ENCODE measurements around the gene DNAJB12. TPM values are rescaled to one million over a fixed set of nuclear protein-coding genes. Genes with fewer than 3 reads are reported as not detected.
"Not testable (repeated sequence)": the region's sequence is repeated elsewhere in the genome, so short reads cannot be mapped to it uniquely, and the experiment has no call there.

The DNAJB12 gene
- total RNA-seq, 2 experiments from 2014 or later, result 26.4 to 29.7 TPM

DNA sequence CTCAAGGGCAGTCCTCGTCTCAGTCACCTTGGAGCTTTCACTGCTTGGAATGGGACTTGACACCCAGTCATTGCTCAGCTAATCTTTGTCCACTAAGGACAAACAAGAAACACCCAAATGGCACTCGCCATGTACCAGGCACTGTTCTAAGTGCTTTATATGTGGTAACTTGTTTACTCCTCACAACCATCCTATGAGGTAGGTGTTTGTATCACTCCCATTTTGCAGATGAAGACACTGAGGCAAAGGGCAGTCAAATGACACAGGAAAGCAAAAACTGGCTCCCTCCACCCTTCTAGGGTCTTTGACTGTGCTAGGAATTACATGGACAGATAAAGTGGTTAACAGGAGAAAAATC, 24.7 kb downstream of the DNAJB12 start:
- ATAC-seq (no peak), DNase-seq (no peak)
- Mint-ChIP-seq H3K4me1 (ENCODE audit: low read depth) (peaks cover 85% of the 10 kb centered on the region), H3K9me3 (ENCODE audit: insufficient read depth) (no peaks in the 10 kb centered on the region), H3K36me3 (ENCODE audit: low read depth) (peaks cover 41% of the 10 kb centered on the region), H3K27ac (peak overlapping the region; percentile 91), H3K4me3 (peak overlapping the region; percentile 64), H3K27me3 (ENCODE audit: low read depth) (no peaks in the 10 kb centered on the region)
- ChIA-PET POLR2A (interaction anchor here (1.0 to 10.4 kb wide), 5 partner anchors 33 to 242 kb away, joined by 3 to 119 read pairs (median 4); partner anchors contain the start of genes DDIT4 and SPOCK2), CTCF (interaction anchor here (0.7 to 5.2 kb wide), 7 partner anchors 11 to 204 kb away, joined by 3 to 106 read pairs (median 5); partner anchors contain the start of gene DDIT4)

DNA sequence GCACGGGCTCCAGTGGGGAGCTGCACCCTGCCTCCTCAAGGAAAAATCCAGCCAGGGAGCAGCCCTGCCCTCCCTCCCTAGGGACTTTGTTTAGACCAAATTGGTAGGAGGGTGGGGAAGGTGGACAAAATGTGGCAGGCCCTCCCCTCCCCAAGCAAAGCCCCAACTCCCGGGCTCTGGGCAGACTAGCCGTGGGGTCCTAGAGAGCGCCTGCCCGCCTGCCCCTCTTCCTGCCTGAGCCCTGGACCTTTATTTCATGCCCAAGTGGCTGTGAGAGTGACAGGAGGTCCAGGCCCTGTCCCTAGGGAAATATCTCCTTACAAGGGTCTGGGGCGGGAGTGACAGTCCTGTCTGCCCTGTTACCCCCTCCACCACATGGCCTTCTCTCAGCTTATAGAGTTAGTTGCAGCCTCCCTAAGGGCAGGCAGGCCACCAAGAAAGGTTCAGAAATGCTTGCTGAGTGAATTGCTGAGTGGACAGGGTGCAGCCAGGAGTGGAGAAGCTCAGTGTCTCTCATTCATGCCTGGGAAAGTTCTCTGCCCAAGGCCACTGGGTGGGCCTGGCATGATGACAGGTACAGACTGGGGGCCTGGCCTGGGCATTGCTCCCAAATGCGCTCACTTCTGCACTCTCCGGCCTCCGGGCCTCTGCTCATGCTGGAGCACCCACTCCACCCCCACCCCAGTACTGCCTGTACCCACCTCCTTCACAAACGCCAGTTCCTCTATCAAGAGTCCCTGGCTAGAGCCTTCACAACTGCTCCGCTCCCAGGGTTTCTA, 25.2 kb downstream of the DNAJB12 start:
- H3K27me3 Mint-ChIP-seq (ENCODE audit: low read depth), result no peaks in the 10 kb centered on the region
- peak overlapping the region; percentile 99 for H3K27ac Mint-ChIP-seq
- peak overlapping the region; percentile 64 for H3K4me3 Mint-ChIP-seq
- H3K4me1 Mint-ChIP-seq (ENCODE audit: low read depth), result peaks cover 85% of the 10 kb centered on the region
- H3K9me3 Mint-ChIP-seq (ENCODE audit: insufficient read depth), result peaks cover 3% of the 10 kb centered on the region
- POLR2A ChIA-PET, result interaction anchor here (1.0 to 10.4 kb wide), 6 partner anchors 9 to 241 kb away, joined by 3 to 119 read pairs (median 5); partner anchors contain the start of genes DDIT4 and SPOCK2
- ATAC-seq, result no peak
- CTCF ChIA-PET, result interaction anchor here (1.0 to 5.2 kb wide), 7 partner anchors 9 to 204 kb away, joined by 3 to 106 read pairs (median 5); partner anchors contain the start of gene DDIT4
- DNase-seq, result peak; percentile 35
- peaks cover 40% of the 10 kb centered on the region for H3K36me3 Mint-ChIP-seq (ENCODE audit: low read depth)

DNA sequence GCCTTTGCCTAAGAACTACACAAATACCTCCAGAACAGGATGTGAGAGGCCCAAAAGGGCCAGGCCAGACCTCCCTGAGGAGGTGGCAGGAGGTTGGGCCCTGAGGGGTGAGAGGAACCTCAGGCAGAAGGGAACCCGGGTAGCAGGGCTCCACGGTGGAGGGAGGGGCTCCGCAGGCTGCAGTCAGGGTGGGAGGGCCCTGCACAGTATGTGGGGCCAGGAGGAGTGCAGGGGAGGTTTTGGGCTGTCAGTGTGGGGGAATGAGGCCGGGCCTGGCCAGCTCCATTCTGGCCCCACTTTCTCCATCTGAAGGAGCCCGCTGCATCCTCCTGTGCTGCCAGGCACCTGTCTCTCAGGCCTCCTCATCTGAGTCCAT, 25.9 kb downstream of the DNAJB12 start:
- Mint-ChIP-seq H3K27me3 (ENCODE audit: low read depth) (no peaks in the 10 kb centered on the region), H3K4me1 (ENCODE audit: low read depth) (peaks cover 84% of the 10 kb centered on the region), H3K9me3 (ENCODE audit: insufficient read depth) (peaks cover 3% of the 10 kb centered on the region), H3K4me3 (peak overlapping the region; percentile 97), H3K27ac (peak overlapping the region; percentile 99), H3K36me3 (ENCODE audit: low read depth) (peaks cover 35% of the 10 kb centered on the region)
- peak; percentile 72 for DNase-seq
- POLR2A ChIA-PET, result interaction anchor here (1.2 to 10.4 kb wide), 6 partner anchors 8 to 241 kb away, joined by 4 to 119 read pairs (median 14); partner anchors contain the start of genes DDIT4 and SPOCK2
- ATAC-seq, result peak; percentile 21
- CTCF ChIA-PET, result interaction anchor here (1.0 to 5.2 kb wide), 9 partner anchors 8 to 203 kb away, joined by 3 to 106 read pairs (median 6); partner anchors contain the start of gene DDIT4

DNA sequence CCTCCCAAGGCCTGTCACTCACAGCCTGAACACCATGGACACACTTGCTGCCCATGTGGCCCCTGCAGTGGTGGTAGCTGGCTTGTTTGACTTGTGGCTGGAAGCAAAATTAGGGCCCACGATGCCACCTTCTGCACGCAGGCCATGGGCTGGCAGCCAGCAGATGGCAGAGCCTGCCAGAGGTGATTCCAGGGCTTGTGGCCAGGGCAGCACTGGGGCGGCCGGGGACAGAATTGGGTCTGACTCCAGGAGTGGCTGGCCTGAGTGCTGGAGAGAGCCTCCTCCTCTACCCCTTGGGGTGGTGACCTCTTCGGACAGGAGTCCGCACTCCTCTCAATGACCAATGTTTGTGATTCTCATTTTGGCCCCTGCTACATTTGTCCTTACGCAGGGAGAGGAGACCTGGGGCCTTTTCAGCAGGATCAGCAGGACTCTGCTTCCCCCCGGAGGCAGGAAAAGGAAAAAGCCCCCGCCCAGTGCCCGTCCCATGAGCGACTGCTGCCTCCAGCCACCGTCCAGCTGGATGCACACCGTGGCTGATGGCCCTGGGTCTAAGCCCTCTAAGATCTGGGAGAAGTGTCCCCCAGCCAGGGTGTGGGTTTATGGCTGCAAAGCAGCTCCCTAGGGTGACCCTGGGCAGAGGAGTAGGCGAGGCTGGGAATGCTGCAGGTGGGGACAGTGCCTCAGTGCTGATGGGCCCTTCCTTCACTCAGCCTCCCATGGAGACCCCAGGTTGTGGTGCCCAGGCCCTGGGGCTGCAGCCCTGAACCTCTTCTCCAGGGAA, 26.5 kb downstream of the DNAJB12 start:
- peak overlapping the region; percentile 99 for H3K27ac Mint-ChIP-seq
- DNase-seq, result peak; percentile 51
- CTCF ChIA-PET, result interaction anchor here (0.8 to 5.2 kb wide), 16 partner anchors 8 to 239 kb away, joined by 3 to 106 read pairs (median 7); partner anchors contain the start of genes DDIT4 and SPOCK2
- H3K36me3 Mint-ChIP-seq (ENCODE audit: low read depth), result peaks cover 30% of the 10 kb centered on the region
- POLR2A ChIA-PET, result interaction anchor here (0.6 to 10.4 kb wide), 10 partner anchors 8 to 240 kb away, joined by 3 to 119 read pairs (median 4); partner anchors contain the start of genes DDIT4 and SPOCK2
- H3K9me3 Mint-ChIP-seq (ENCODE audit: insufficient read depth), result peaks cover 3% of the 10 kb centered on the region
- H3K4me3 Mint-ChIP-seq, result peak overlapping the region; percentile 97
- no peaks in the 10 kb centered on the region for H3K27me3 Mint-ChIP-seq (ENCODE audit: low read depth)
- peaks cover 84% of the 10 kb centered on the region for H3K4me1 Mint-ChIP-seq (ENCODE audit: low read depth)
- peak; percentile 0 for ATAC-seq

DNA sequence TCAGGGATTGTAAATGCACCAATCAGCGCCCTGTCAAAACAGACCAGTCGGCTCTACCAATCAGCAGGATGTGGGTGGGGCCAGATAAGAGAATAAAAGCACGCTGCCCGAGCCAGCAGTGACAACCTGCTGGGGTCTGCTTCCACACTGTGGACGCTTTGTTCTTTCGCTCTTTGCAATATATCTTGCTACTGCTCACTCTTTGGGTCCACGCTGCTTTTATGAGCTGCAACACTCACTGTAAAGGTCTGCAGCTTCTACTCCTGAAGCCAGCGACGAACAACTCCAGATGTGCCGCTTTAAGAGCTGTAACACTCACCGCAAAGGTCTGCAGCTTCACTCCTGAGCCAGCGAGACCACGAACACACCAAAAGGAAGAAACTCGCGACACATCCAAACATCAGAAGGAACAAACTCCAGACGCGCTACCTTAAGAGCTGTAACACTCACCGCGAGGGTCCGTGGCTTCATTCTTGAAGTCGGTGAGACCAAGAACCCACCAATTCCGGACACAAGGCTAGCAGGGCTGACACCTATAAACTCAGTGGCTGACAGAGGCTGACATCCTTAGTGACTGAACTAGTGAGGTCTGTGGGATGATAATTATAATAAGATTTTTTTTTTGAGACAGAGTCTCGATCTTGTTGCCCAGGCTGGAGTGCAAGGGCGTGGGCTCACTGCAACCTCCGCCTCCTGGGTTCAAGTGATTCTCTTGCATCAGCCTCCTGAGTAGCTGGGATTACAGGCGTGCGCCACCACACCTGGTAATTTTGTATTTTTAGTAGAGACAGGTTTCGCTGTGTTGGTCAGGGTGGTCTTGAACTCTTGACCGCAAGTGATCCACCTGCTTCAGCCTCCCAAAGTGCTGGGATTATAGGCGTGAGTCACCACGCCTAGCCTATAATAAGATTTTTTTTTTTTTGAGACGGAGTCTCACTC, 27.8 kb downstream of the DNAJB12 start:
- ChIA-PET CTCF (interaction anchor here (0.7 to 5.2 kb wide), 26 partner anchors 9 to 278 kb away, joined by 3 to 106 read pairs (median 6); partner anchors contain the start of genes DDIT4 and SPOCK2), POLR2A (interaction anchor here (0.7 to 10.4 kb wide), 23 partner anchors 9 to 278 kb away, joined by 3 to 119 read pairs (median 5); partner anchors contain the start of genes ANAPC16, ASCC1 and DDIT4)
- peaks cover 85% of the 10 kb centered on the region for H3K4me1 Mint-ChIP-seq (ENCODE audit: low read depth)
- peak overlapping the region; percentile 97 for H3K4me3 Mint-ChIP-seq
- DNase-seq, result peak; percentile 87
- peak; percentile 19 for ATAC-seq
- peaks cover 25% of the 10 kb centered on the region for H3K36me3 Mint-ChIP-seq (ENCODE audit: low read depth)
- not testable (repeated sequence) for H3K27me3 Mint-ChIP-seq (ENCODE audit: low read depth); H3K9me3 Mint-ChIP-seq (ENCODE audit: insufficient read depth)
- H3K27ac Mint-ChIP-seq, result peak overlapping the region; percentile 99

DNA sequence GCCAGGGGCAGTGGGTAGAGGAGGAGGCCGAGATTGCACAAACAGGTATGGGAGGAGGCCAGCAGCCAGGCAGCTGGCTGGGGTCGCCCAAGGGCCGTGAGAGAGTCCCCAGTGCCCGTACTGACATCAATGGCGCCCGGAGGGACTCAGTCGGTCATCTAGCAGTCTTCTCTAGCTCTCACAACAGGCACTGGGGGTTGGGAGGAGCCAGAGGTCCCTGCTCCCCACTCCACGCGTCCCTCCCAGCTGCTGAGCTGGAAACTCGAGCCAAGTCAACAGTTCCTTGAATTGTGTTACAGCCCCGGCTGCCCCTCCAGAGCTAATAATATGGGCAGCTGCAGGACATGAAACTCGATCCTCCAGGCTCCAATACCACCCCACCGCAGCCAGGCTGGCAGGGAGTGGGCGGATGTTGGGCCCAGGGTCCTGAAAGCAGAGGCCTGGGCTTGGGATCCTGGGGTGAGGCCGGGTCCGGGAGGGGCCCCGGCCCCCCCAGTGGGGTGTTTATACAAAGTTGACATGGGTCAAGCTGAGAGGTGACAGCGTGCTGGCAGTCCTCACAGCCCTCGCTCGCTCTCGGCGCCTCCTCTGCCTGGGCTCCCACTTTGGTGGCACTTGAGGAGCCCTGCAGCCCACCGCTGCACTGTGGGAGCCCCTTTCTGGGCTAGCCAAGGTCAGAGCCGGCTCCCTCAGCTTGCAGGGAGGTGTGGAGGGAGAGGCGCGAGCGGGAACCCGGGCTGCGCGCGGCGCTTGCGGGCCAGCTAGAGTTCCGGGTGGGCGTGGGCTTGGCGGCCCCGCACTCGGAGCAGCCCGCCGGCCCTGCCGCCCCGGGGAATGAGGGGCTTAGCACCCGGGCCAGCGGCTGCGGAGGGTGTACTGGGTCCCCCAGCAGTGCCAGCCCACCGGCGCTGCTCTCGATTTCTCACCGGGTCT, 29.2 kb downstream of the DNAJB12 start:
- H3K4me3 Mint-ChIP-seq; H3K27me3 Mint-ChIP-seq (ENCODE audit: low read depth); ATAC-seq; H3K9me3 Mint-ChIP-seq (ENCODE audit: insufficient read depth); DNase-seq: not testable (repeated sequence)
- H3K36me3 Mint-ChIP-seq (ENCODE audit: low read depth), result peaks cover 20% of the 10 kb centered on the region
- peak overlapping the region; percentile 60 for H3K27ac Mint-ChIP-seq
- peaks cover 85% of the 10 kb centered on the region for H3K4me1 Mint-ChIP-seq (ENCODE audit: low read depth)
- POLR2A ChIA-PET, result interaction anchor here (1.0 to 10.4 kb wide), 10 partner anchors 8 to 70 kb away, joined by 3 to 119 read pairs (median 12); partner anchors contain the start of gene DDIT4
- CTCF ChIA-PET, result interaction anchor here (0.7 to 5.2 kb wide), 21 partner anchors 10 to 277 kb away, joined by 3 to 106 read pairs (median 6); partner anchors contain the start of gene DDIT4

GRCh38 chr10:72323771-72324191, 30.9 kb downstream of the DNAJB12 start:
- H3K9me3 Mint-ChIP-seq (ENCODE audit: insufficient read depth), result peaks cover 3% of the 10 kb centered on the region
- H3K27ac Mint-ChIP-seq, result peak overlapping the region; percentile 99
- CTCF ChIA-PET, result interaction anchor here (0.8 to 7.6 kb wide), 6 partner anchors 8 to 100 kb away, joined by 3 to 73 read pairs (median 11); partner anchors contain the start of gene DDIT4
- peaks cover 21% of the 10 kb centered on the region for H3K36me3 Mint-ChIP-seq (ENCODE audit: low read depth)
- POLR2A ChIA-PET, result interaction anchor here (5.6 to 6.5 kb wide), 2 partner anchors 20 to 48 kb away, joined by 45 to 86 read pairs; partner anchors contain the start of gene DDIT4
- ATAC-seq, result no peak
- H3K4me3 Mint-ChIP-seq, result no peak overlapping the region
- DNase-seq, result no peak
- no peaks in the 10 kb centered on the region for H3K27me3 Mint-ChIP-seq (ENCODE audit: low read depth)
- H3K4me1 Mint-ChIP-seq (ENCODE audit: low read depth), result peaks cover 77% of the 10 kb centered on the region

GRCh38 chr10:72323108-72323749, 31.5 kb downstream of the DNAJB12 start:
- ChIA-PET CTCF (interaction anchor here (0.8 to 7.6 kb wide), 7 partner anchors 8 to 99 kb away, joined by 3 to 73 read pairs (median 5); partner anchors contain the start of gene DDIT4), POLR2A (interaction anchor here (0.7 to 6.5 kb wide), 5 partner anchors 12 to 238 kb away, joined by 3 to 86 read pairs (median 3); partner anchors contain the start of gene DDIT4)
- H3K4me1 Mint-ChIP-seq (ENCODE audit: low read depth), result peaks cover 77% of the 10 kb centered on the region
- peaks cover 3% of the 10 kb centered on the region for H3K9me3 Mint-ChIP-seq (ENCODE audit: insufficient read depth)
- H3K36me3 Mint-ChIP-seq (ENCODE audit: low read depth), result peaks cover 24% of the 10 kb centered on the region
- H3K27me3 Mint-ChIP-seq (ENCODE audit: low read depth), result no peaks in the 10 kb centered on the region
- DNase-seq (no peak), ATAC-seq (no peak)
- H3K4me3 Mint-ChIP-seq, result peak overlapping the region; percentile 12
- H3K27ac Mint-ChIP-seq, result peak overlapping the region; percentile 99

Data from activated CD8-positive, alpha-beta T cell treated with anti-CD3 and anti-CD28 coated beads, Interleukin-2, amount 10 ng/mL, durations not matched to agents 7 days and 5 days (primary cell).